ENCODE results near the gene LILRB3. TPM values are rescaled to one million over a fixed set of nuclear protein-coding genes. Genes with fewer than 3 reads are reported as not detected.
"Not testable (repeated sequence)": the region's sequence is repeated elsewhere in the genome, so short reads cannot be mapped to it uniquely, and the experiment has no call there.

LILRB3 gene
- total and polyA plus RNA-seq, 2 experiments from 2014 or later, result 1.7 TPM; not detected in 1

DNA sequence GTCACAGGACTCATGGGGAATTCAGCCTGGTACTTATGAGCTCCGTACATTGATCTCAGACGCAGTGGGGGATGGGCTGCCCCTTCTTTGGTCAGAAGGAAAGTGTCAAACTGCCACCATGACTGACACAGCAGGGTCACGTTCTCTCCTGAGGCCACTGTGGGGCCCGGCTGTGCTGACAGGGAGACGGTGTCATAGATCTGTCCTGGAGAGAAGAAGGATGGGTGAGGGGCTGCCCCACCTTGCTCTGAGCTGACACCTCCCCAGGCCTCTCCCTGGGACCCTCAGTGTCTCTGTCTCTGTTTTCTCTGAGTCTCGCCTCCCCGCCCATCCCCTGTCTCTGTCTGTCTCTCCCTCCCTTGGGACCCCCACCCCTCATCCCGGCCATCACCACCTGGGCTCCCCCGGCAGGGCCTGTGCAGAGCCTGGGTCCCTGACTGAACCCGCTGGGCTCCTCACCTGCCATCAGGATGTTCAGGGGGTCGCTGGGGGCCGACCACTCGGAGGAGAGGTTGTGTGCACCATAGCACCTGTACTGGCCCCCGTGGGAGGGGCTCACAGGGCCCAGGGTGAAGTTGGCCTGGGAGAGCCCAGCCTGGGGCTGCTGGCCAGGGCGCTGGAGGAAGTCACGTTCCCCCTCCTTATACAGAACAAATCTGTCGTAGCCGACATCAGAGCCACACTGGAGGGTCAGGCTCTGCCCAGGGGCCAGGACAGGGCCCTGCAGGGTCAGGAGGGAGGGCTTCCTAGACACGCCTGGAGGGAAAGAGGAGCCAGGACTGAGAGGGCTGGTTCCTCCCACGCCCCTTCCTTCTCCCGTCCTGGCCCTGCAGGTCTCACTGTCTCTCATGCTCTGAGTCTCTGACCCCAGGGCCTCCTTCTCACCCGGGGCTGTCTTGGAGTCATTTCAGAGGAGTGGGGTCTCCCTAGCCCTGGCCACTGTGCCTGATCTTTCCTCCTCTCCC is 17.8 kb upstream of the LILRB3 start:
- DNase-seq (ENCODE audit: low spot score); H3K9me3 ChIP-seq (ENCODE audit: low read depth); H2AFZ ChIP-seq; H3K27ac ChIP-seq; H3K4me3 ChIP-seq; H3K4me1 ChIP-seq (ENCODE audit: insufficient read depth); H3K36me3 ChIP-seq (replicated peaks; ENCODE audit: insufficient read depth, low read depth); H3K9me2 ChIP-seq (replicated peaks; ENCODE audit: insufficient read depth); H3K79me2 ChIP-seq; H4K20me1 ChIP-seq (ENCODE audit: insufficient read depth, poor library complexity, severe bottlenecking); H3K4me2 ChIP-seq: not testable (repeated sequence)
- H3K27me3 ChIP-seq, result peaks cover 13% of the 10 kb centered on the region
- WGBS (ENCODE audit: low lambda C conversion rate, missing lambda C conversion rate), result 82% methylated on average over 16 of the region's 22 CpGs

DNA sequence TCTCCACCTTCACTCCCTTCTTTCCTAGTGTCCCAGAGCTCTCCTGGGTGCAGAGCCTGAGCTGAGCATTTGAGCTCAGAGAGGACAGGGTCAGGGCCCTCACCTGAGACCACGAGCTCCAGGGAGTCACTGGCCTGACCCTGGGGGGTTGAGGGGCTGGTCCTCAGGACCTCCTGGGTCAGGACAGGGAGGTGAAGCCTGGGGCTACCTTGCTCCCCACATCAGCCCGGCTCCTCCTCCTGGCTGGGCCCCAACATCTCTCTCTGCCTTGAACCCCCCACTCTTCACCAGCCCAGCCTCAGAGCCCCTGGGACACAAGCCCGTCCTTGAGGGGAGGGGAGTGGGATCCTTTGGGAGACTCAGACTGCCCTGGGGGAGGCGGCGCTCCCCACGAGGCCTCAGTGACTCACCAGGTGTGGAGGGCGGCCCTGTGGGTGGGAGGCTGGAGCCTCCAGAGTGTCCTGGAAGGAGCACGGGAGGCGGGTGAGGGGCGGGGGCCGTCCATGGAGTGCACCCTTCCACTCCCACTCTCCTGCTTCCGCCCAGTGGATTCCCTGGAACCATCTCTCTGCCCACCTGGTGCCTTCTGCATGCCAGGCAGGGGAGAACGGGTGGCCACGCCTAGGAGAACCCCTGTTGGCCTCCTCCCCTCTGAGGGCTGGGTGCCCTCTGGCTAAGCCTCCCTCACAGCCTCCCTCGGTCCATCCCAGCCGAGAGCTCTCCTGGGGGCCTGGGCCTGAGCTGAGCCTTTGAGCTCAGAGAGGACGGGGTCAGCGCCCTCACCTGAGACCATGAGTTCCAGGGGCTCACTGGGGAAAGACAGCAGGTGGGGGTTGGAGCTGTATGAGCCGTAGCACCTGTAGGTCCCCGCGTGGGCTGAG is 16.9 kb upstream of the LILRB3 start:
- not testable (repeated sequence) for H3K4me3 ChIP-seq
- WGBS (ENCODE audit: low lambda C conversion rate, missing lambda C conversion rate), result 78% methylated on average over 12 of the region's 21 CpGs

DNA sequence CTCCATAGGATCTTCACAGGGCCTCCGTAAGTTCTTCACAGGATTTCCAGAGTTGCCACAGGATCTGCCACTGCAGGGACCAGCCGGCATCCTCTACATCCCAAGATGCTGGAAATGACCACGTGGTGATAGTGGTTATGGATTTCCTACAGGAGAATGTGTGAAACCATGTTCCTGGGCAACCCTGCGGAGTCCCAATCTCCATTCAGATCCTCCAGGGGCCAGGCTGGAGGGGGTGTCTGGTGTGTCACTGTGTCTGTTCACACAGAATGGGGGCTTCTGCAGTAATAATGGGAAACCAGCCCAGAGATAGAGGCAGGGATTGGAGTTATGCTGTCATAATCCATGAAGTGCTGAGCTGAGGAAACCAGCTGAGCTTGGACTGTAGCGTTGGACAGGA is 11.1 kb upstream of the LILRB3 start:
- no peak overlapping the region for H3K27ac ChIP-seq
- no peaks in the 10 kb centered on the region for H3K4me1 ChIP-seq (ENCODE audit: insufficient read depth)
- no peaks in the 10 kb centered on the region for H3K36me3 ChIP-seq (replicated peaks; ENCODE audit: insufficient read depth, low read depth)
- no peaks in the 10 kb centered on the region for H4K20me1 ChIP-seq (ENCODE audit: insufficient read depth, poor library complexity, severe bottlenecking)
- WGBS (ENCODE audit: low lambda C conversion rate, missing lambda C conversion rate), result 57% methylated on average over 5 of the region's 5 CpGs
- H3K27me3 ChIP-seq, result peaks cover 10% of the 10 kb centered on the region
- H3K4me3 ChIP-seq, result no peak overlapping the region
- H2AFZ ChIP-seq, result no peak overlapping the region
- no peak for TF ChIP-seq EZH2phosphoT487 (IDR thresholded peaks at IDR 0.05; ENCODE audit: low read depth, severe bottlenecking, unreplicated experiment)
- TF ChIP-seq, protein P1, sequence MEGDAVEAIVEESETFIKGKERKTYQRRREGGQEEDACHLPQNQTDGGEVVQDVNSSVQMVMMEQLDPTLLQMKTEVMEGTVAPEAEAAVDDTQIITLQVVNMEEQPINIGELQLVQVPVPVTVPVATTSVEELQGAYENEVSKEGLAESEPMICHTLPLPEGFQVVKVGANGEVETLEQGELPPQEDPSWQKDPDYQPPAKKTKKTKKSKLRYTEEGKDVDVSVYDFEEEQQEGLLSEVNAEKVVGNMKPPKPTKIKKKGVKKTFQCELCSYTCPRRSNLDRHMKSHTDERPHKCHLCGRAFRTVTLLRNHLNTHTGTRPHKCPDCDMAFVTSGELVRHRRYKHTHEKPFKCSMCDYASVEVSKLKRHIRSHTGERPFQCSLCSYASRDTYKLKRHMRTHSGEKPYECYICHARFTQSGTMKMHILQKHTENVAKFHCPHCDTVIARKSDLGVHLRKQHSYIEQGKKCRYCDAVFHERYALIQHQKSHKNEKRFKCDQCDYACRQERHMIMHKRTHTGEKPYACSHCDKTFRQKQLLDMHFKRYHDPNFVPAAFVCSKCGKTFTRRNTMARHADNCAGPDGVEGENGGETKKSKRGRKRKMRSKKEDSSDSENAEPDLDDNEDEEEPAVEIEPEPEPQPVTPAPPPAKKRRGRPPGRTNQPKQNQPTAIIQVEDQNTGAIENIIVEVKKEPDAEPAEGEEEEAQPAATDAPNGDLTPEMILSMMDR (IDR thresholded peaks at IDR 0.05; ENCODE audit: poor library complexity), result no peak
- TF ChIP-seq EZH2 (IDR thresholded peaks at IDR 0.05; ENCODE audit: borderline replicate concordance), result no peak
- DNase-seq (ENCODE audit: low spot score), result no peak
- H3K4me2 ChIP-seq, result no peak overlapping the region
- H3K79me2 ChIP-seq, result no peaks in the 10 kb centered on the region
- H3K9me2 ChIP-seq (replicated peaks; ENCODE audit: insufficient read depth), result no peaks in the 10 kb centered on the region
- no peaks in the 10 kb centered on the region for H3K9me3 ChIP-seq (ENCODE audit: low read depth)

More for the DNA sequence above, 16.9 kb upstream of the LILRB3 start:
- H3K79me2 ChIP-seq; H3K4me2 ChIP-seq; H3K27ac ChIP-seq; H3K36me3 ChIP-seq (replicated peaks; ENCODE audit: insufficient read depth, low read depth); H3K9me3 ChIP-seq (ENCODE audit: low read depth); H3K9me2 ChIP-seq (replicated peaks; ENCODE audit: insufficient read depth); H2AFZ ChIP-seq; H4K20me1 ChIP-seq (ENCODE audit: insufficient read depth, poor library complexity, severe bottlenecking); H3K4me1 ChIP-seq (ENCODE audit: insufficient read depth); DNase-seq (ENCODE audit: low spot score): not testable (repeated sequence)
- peaks cover 13% of the 10 kb centered on the region for H3K27me3 ChIP-seq

DNA sequence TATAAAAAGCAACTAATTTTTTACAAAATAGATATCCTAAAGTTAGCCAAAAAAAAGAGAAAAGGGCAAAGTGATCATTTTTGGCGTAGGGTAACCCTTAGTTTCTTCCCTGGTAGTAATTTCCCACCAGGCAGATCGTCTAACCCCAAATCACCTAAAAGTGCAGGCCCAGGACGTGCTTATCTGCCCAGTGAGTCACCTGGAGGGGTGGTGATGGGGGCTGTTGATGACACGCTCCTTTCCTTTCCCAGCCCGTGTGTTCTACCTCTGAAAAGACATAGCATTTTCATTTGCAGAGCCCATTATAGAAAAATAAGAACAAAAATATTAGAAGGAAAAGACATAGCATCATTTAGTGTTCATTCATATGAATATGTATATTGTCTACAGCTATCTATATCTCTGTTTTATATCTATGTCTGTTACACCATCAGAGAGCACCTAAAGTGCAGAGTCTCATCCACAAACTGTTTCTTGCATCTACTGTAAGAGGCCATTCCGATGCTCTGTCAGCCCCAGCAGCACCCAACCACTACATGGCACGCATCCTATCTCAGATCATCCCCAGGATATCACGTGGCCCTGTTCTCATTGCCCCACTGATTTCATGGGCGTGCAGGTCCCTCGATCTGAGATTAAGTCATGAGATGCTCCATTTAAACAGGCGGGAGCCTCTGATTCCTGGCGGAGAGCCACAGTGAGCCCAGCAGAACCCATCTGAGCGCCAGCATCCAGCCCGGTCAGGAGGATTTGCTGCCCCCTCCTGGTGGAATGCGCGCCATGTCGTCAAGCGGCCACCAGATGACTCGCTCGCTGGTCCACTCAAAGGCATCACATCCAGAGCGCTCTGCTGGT is 8.5 kb upstream of the LILRB3 start:
- Histone ChIP-seq H3K9me2 (replicated peaks; ENCODE audit: insufficient read depth) (no peaks in the 10 kb centered on the region), H2AFZ (no peak overlapping the region), H3K36me3 (replicated peaks; ENCODE audit: insufficient read depth, low read depth) (no peaks in the 10 kb centered on the region), H3K4me3 (no peak overlapping the region), H3K4me1 (ENCODE audit: insufficient read depth) (no peaks in the 10 kb centered on the region), H3K27ac (peak overlapping the region; percentile 91), H4K20me1 (ENCODE audit: insufficient read depth, poor library complexity, severe bottlenecking) (no peaks in the 10 kb centered on the region), H3K79me2 (no peaks in the 10 kb centered on the region), H3K9me3 (ENCODE audit: low read depth) (no peaks in the 10 kb centered on the region), H3K4me2 (peak overlapping the region; percentile 55), H3K27me3 (no peaks in the 10 kb centered on the region)
- DNase-seq (ENCODE audit: low spot score), result peak; percentile 95
- 20% methylated on average over 21 of the region's 21 CpGs for WGBS (ENCODE audit: low lambda C conversion rate, missing lambda C conversion rate)
- no peak for TF ChIP-seq EZH2 (IDR thresholded peaks at IDR 0.05; ENCODE audit: borderline replicate concordance)
- TF ChIP-seq, protein P1 (IDR thresholded peaks at IDR 0.05; ENCODE audit: poor library complexity), result peak; percentile 100
- no peak for TF ChIP-seq EZH2phosphoT487 (IDR thresholded peaks at IDR 0.05; ENCODE audit: low read depth, severe bottlenecking, unreplicated experiment)
